Activated CD8-positive, alpha-beta T cell treated with anti-CD3 and anti-CD28 coated beads for 36 hours (primary cell): ENCODE results near the gene SORT1. TPM values are rescaled to one million over a fixed set of nuclear protein-coding genes. Genes with fewer than 3 reads are reported as not detected.

ENCODE experiments used
- ATAC-seq: fragments of 200-7000 bp; cut with Tn5 transposase; one replicate; pipeline ENCODE4 v1.10.0; 2021; ENCODE audit warnings: mild to moderate bottlenecking, moderate library complexity
- CTCF ChIA-PET: fragments of 350-600 bp; sonication (Branson Sonifier 250); formaldehyde crosslinking; loops from one replicate; lab custom pipeline; 2021; ENCODE audit warnings: antibody characterized with exemption; lab: Charles Lee
- POLR2A ChIA-PET: fragments of 350-600 bp; sonication (Branson Sonifier 250); formaldehyde crosslinking; loops from one replicate; lab custom pipeline; 2021; ENCODE audit warnings: antibody characterized with exemption; lab: Charles Lee
- DNase-seq: peaks from one replicate; pipeline ENCODE4 v3.0.0-alpha.2; 2020
- H3K27ac Mint-ChIP-seq: one replicate; pipeline ENCODE4 v1.8.0; 2021; ENCODE audit warnings: mild to moderate bottlenecking, mixed read lengths
- H3K27me3 Mint-ChIP-seq: one replicate; pipeline ENCODE4 v1.8.0; 2021; ENCODE audit warnings: mixed read lengths
- H3K36me3 Mint-ChIP-seq: one replicate; pipeline ENCODE4 v1.8.0; 2021; ENCODE audit warnings: low read depth, mixed read lengths
- H3K4me1 Mint-ChIP-seq: one replicate; pipeline ENCODE4 v1.8.0; 2021; ENCODE audit warnings: low read depth, mixed read lengths
- H3K4me3 Mint-ChIP-seq: one replicate; pipeline ENCODE4 v1.8.0; 2021; ENCODE audit warnings: mild to moderate bottlenecking, moderate library complexity, mixed read lengths
- H3K9me3 Mint-ChIP-seq: one replicate; pipeline ENCODE4 v1.8.0; 2021; ENCODE audit warnings: mixed read lengths
- CTCF ChIP-seq: fragments of 200-600 bp; IDR thresholded peaks from one replicate; pipeline ENCODE4 v1.8.0; 2022; ENCODE audit warnings: antibody characterized with exemption, mild to moderate bottlenecking
- intact Hi-C: fragments of 100-400 bp; cut with micrococcal nuclease; formaldehyde crosslinking; loops from one replicate; pipeline ENCODE4 v1.10.0; 2022
- total RNA-seq, 2 experiments: library from RNA; stranded (reverse); gene quantifications; one replicate each; pipeline ENCODE4 v1.2.3, GENCODE V29; 2021

The SORT1 gene
- total RNA-seq, 2 experiments from 2014 or later = 2.5 to 3.2 TPM

GRCh38 chr1:109394591-109395281 lies 3.0 kb downstream of the SORT1 start:
- ATAC-seq (no peak), DNase-seq (no peak)
- POLR2A ChIA-PET = no interaction called here
- Mint-ChIP-seq H3K4me3 (no peak overlapping the region), H3K4me1 (peaks cover 14% of the 10 kb centered on the region), H3K9me3 (no peaks in the 10 kb centered on the region), H3K27me3 (peaks cover 44% of the 10 kb centered on the region), H3K36me3 (peaks cover 1% of the 10 kb centered on the region), H3K27ac (no peak overlapping the region)
- CTCF ChIA-PET = interaction anchor here (2.0 to 4.0 kb wide), 2 partner anchors 18 to 117 kb away, joined by 4 to 19 read pairs; no protein-coding TSS in a partner anchor
- no peak for TF ChIP-seq CTCF
- intact Hi-C loops = loop anchor here (5.0 kb wide), 2 partner anchors 132 to 182 kb away; partner anchors contain the start of gene SARS1

GRCh38 chr1:109393617-109394233 lies 4.0 kb downstream of the SORT1 start:
- peaks cover 17% of the 10 kb centered on the region for H3K4me1 Mint-ChIP-seq
- no peak overlapping the region for H3K4me3 Mint-ChIP-seq
- TF ChIP-seq CTCF = no peak
- no peaks in the 10 kb centered on the region for H3K36me3 Mint-ChIP-seq
- no peak overlapping the region for H3K27ac Mint-ChIP-seq
- ATAC-seq = no peak
- H3K27me3 Mint-ChIP-seq = peaks cover 51% of the 10 kb centered on the region
- no peaks in the 10 kb centered on the region for H3K9me3 Mint-ChIP-seq
- no peak for DNase-seq
- intact Hi-C loops = no loop called here
- POLR2A ChIA-PET = no interaction called here
- CTCF ChIA-PET = interaction anchor here (0.8 to 4.0 kb wide), 5 partner anchors 9 to 139 kb away, joined by 3 to 19 read pairs (median 4); partner anchors contain the start of gene PSRC1

- intact Hi-C loops = no loop called here
- H3K27me3 Mint-ChIP-seq = peaks cover 51% of the 10 kb centered on the region
Observed at GRCh38 chr1:109392788-109393616, 4.7 kb downstream of the SORT1 start.

GRCh38 chr1:109392037-109392787 lies 5.5 kb downstream of the SORT1 start:
- intact Hi-C loops = no loop called here
- H3K4me3 Mint-ChIP-seq = no peak overlapping the region
- DNase-seq (no peak), ATAC-seq (no peak)
- H3K27me3 Mint-ChIP-seq = peaks cover 51% of the 10 kb centered on the region
- no peaks in the 10 kb centered on the region for H3K9me3 Mint-ChIP-seq
- CTCF ChIA-PET = interaction anchor here (1.0 to 4.0 kb wide), 7 partner anchors 15 to 153 kb away, joined by 3 to 19 read pairs (median 5); partner anchors contain the start of gene PSRC1
- H3K4me1 Mint-ChIP-seq = peaks cover 14% of the 10 kb centered on the region
- no peak overlapping the region for H3K27ac Mint-ChIP-seq
- no peak for TF ChIP-seq CTCF
- no peaks in the 10 kb centered on the region for H3K36me3 Mint-ChIP-seq
- POLR2A ChIA-PET = interaction anchor here (0.8 to 1.0 kb wide), 2 partner anchors 13 to 113 kb away, joined by 3 read pairs; no protein-coding TSS in a partner anchor

More at GRCh38 chr1:109392788-109393616, 4.7 kb downstream of the SORT1 start:
- Mint-ChIP-seq H3K36me3 (no peaks in the 10 kb centered on the region), H3K27ac (no peak overlapping the region), H3K4me3 (no peak overlapping the region), H3K9me3 (no peaks in the 10 kb centered on the region), H3K4me1 (peaks cover 14% of the 10 kb centered on the region)
- ATAC-seq (no peak), DNase-seq (no peak)
- POLR2A ChIA-PET = interaction anchor here (1.0 kb wide), 1 partner anchor 13 kb away, joined by 3 read pairs; no protein-coding TSS in a partner anchor
- CTCF ChIA-PET = interaction anchor here (1.4 to 4.0 kb wide), 4 partner anchors 16 to 140 kb away, joined by 3 to 19 read pairs (median 4); partner anchors contain the start of gene PSRC1
- no peak for TF ChIP-seq CTCF
